Measurements from ENCODE around the gene CCDC117. TPM values are rescaled to one million over a fixed set of nuclear protein-coding genes. Genes with fewer than 3 reads are reported as not detected.
"Not testable (repeated sequence)": the region's sequence is repeated elsewhere in the genome, so short reads cannot be mapped to it uniquely, and the experiment has no call there.

Gene CCDC117
- total and polyA plus RNA-seq, 2 donors from 2014 or later = 8.7 to 16.8 TPM

DNA sequence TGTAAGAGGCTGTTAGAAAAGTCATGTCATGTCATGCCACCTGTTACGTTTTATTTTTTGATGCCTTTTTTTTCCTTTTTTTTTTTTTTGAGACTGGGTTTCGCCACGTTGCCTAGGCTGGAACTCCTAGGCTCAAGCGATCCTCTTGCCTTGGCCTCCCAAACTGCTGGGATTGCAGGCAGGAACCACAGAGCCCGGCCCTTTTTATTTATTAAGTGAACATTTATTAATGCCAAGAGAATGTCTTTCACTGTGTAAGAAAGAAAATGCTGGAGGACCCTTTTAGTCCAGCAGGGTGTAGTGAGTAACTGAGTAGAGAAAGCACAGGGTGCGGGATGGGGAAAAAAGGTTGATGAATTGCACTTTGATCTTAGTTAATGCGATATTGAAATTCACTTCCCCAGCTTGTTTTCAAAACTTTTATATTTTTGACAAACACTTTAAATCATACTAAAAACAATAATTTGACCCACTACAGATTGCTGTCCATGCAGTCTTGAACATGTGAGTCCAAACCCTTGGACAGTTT, 30.2 kb downstream of the CCDC117 start:
- FAIRE-seq (no peak), DNase-seq (peak in 1 of 5 donors; percentile 14)
- no peaks in the 10 kb centered on the region for H3K9me3 ChIP-seq (ENCODE audit: control insufficient read depth in 2 of 3, insufficient read depth in 1 of 3, low read length in 3 of 3)
- peak overlapping the region in 1 of 3 donors; percentile 14 for H3K9ac ChIP-seq (ENCODE audit: low read length in 3 of 3)
- H3K27me3 ChIP-seq (ENCODE audit: control insufficient read depth, insufficient read depth, low read length) = no peaks in the 10 kb centered on the region
- H3K4me3 ChIP-seq (ENCODE audit: low read length in 3 of 3) = peak overlapping the region in 1 of 3 donors; percentile 17
- no peak overlapping the region for H3K27ac ChIP-seq (ENCODE audit: low read depth in 2 of 2, low read length in 2 of 2)
- intact Hi-C loops (cut with DNase I) = no loop called here
- TF ChIP-seq CTCF (IDR thresholded peaks at IDR 0.05; ENCODE audit: borderline replicate concordance, extremely low read depth, insufficient read depth) = peak; percentile 13
- peaks cover 0 to 4% (median 2%) of the 10 kb centered on the region in 3 donors for H3K36me3 ChIP-seq (ENCODE audit: control insufficient read depth in 2 of 3, insufficient read depth in 3 of 3, low read length in 3 of 3)
- H3K4me1 ChIP-seq (ENCODE audit: control insufficient read depth in 2 of 3, insufficient read depth in 2 of 3, low read depth in 1 of 3, low read length in 3 of 3) = peaks cover 0 to 13% (median 4%) of the 10 kb centered on the region in 3 donors

GRCh38 chr22:28805426-28805825, 32.9 kb downstream of the CCDC117 start:
- intact Hi-C loops (cut with DNase I); H3K27ac ChIP-seq (ENCODE audit: low read depth in 2 of 2, low read length in 2 of 2); H3K9ac ChIP-seq (ENCODE audit: low read length in 3 of 3); DNase-seq; FAIRE-seq; H3K27me3 ChIP-seq (ENCODE audit: control insufficient read depth, insufficient read depth, low read length); H3K36me3 ChIP-seq (ENCODE audit: control insufficient read depth in 2 of 3, insufficient read depth in 3 of 3, low read length in 3 of 3); H3K9me3 ChIP-seq (ENCODE audit: control insufficient read depth in 2 of 3, insufficient read depth in 1 of 3, low read length in 3 of 3); H3K4me3 ChIP-seq (ENCODE audit: low read length in 3 of 3); H3K4me1 ChIP-seq (ENCODE audit: control insufficient read depth in 2 of 3, insufficient read depth in 2 of 3, low read depth in 1 of 3, low read length in 3 of 3): not testable (repeated sequence)

DNA sequence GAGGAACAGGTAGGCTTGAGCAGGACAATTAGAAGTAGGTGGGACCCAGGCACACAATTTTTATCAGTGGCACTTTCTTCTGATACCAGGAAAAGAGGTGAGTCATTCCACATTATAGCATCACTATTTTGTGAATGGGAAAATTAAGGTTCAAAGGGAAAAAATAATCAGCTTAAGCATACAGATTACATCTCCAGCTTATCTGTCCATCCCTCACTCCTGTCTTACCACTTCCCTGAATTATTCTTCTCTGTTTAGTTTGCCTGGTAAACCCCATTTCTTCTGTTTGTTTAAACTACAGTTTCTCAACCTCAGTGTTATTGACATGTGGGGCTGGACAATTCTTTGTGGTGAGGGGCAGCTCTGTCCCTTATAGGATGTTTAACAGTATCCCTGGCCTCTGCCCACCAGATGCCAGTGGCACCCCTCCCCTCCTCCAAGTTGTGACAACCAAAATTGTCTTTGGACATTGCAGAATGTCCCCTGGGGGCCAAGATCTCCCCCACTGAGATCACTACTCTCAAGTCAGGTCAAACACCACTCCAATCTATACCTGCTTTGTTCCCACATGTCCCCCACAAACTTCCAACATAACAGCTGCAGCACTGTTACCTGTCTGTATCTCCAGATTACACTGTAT, 36.3 kb downstream of the CCDC117 start:
- Histone ChIP-seq H3K36me3 (ENCODE audit: control insufficient read depth in 2 of 3, insufficient read depth in 3 of 3, low read length in 3 of 3) (no peaks in the 10 kb centered on the region), H3K4me3 (ENCODE audit: low read length in 3 of 3) (no peak overlapping the region), H3K27ac (ENCODE audit: low read depth in 2 of 2, low read length in 2 of 2) (no peak overlapping the region), H3K27me3 (ENCODE audit: control insufficient read depth, insufficient read depth, low read length) (no peaks in the 10 kb centered on the region), H3K4me1 (ENCODE audit: control insufficient read depth in 2 of 3, insufficient read depth in 2 of 3, low read depth in 1 of 3, low read length in 3 of 3) (peaks cover 0 to 18% (median 13%) of the 10 kb centered on the region in 3 donors), H3K9me3 (ENCODE audit: control insufficient read depth in 2 of 3, insufficient read depth in 1 of 3, low read length in 3 of 3) (no peaks in the 10 kb centered on the region), H3K9ac (ENCODE audit: low read length in 3 of 3) (no peak overlapping the region)
- FAIRE-seq = no peak
- no peak for TF ChIP-seq CTCF (IDR thresholded peaks at IDR 0.05; ENCODE audit: borderline replicate concordance, extremely low read depth, insufficient read depth)
- DNase-seq = peak in 1 of 5 donors; percentile 33
- intact Hi-C loops (cut with DNase I) = no loop called here

DNA sequence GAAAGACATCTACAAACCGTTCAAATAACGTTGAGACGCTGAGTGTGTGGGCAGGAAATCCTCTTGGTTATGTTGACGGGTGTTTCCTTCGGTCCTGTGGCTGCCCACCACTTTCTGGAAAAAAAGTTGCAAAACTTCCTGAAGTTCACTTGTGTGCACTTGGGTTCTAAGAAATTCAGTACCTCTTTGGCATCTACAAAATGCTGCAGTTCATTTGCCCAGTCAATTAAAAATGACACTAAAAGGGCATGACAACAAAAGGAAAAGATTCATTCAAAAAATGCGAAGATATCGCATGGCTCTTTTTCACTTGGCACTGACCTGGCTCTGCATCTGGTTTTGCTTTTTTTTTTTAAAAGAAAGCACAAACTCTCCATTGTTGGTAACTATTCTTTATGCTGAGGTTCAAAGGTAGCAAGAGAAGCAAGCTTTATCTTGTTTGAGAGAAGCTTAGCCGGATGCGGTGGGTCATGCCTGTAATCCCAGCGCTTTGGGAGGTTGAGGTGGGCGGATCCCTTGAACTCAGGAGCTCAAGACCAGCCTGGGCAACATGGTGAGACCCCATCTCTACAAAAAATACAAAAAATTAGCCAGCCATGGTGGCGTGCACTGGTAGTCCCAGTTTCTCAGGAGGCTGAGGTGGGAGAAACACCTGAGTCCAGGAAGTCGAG, 38.5 kb downstream of the CCDC117 start:
- DNase-seq = peak in 2 of 5 donors; percentile 13 to 23
- TF ChIP-seq CTCF (IDR thresholded peaks at IDR 0.05; ENCODE audit: borderline replicate concordance, extremely low read depth, insufficient read depth) = no peak
- Histone ChIP-seq H3K27ac (ENCODE audit: low read depth in 2 of 2, low read length in 2 of 2) (peak overlapping the region in 1 of 2 donors; percentile 43), H3K36me3 (ENCODE audit: control insufficient read depth in 2 of 3, insufficient read depth in 3 of 3, low read length in 3 of 3) (no peaks in the 10 kb centered on the region), H3K27me3 (ENCODE audit: control insufficient read depth, insufficient read depth, low read length) (no peaks in the 10 kb centered on the region), H3K4me1 (ENCODE audit: control insufficient read depth in 2 of 3, insufficient read depth in 2 of 3, low read depth in 1 of 3, low read length in 3 of 3) (peaks cover 0 to 21% (median 18%) of the 10 kb centered on the region in 3 donors), H3K4me3 (ENCODE audit: low read length in 3 of 3) (no peak overlapping the region), H3K9ac (ENCODE audit: low read length in 3 of 3) (no peak overlapping the region), H3K9me3 (ENCODE audit: control insufficient read depth in 2 of 3, insufficient read depth in 1 of 3, low read length in 3 of 3) (no peaks in the 10 kb centered on the region)
- intact Hi-C loops (cut with DNase I) = no loop called here
- no peak for FAIRE-seq
